ENCODE data around the gene SLC2A13. TPM values are rescaled to one million over a fixed set of nuclear protein-coding genes. Genes with fewer than 3 reads are reported as not detected.

Gene SLC2A13
- total RNA-seq, 2 experiments from 2014 or later = 8.2 to 9.4 TPM

GRCh38 chr12:40107098-40107802 is 1.4 kb upstream of the SLC2A13 start:
- ChIA-PET CTCF (interaction anchor here (1.1 to 4.8 kb wide), 4 partner anchors 11 to 99 kb away, joined by 3 to 36 read pairs (median 6); no protein-coding TSS in a partner anchor), POLR2A (interaction anchor here (1.0 kb wide), 1 partner anchor 10 kb away, joined by 3 read pairs; no protein-coding TSS in a partner anchor)

- ChIA-PET CTCF (interaction anchor here (0.7 to 4.8 kb wide), 3 partner anchors 10 to 94 kb away, joined by 3 to 36 read pairs (median 8); no protein-coding TSS in a partner anchor), POLR2A (interaction anchor here (1.0 kb wide), 1 partner anchor 11 kb away, joined by 3 read pairs; no protein-coding TSS in a partner anchor)
Measured at GRCh38 chr12:40106655-40107054, 774 bp upstream of the SLC2A13 start.

- ChIA-PET CTCF (interaction anchor here (0.7 to 4.8 kb wide), 4 partner anchors 11 to 343 kb away, joined by 3 to 36 read pairs (median 3); no protein-coding TSS in a partner anchor), POLR2A (interaction anchor here (0.6 to 1.0 kb wide), 3 partner anchors 11 to 95 kb away, joined by 3 to 4 read pairs (median 3); no protein-coding TSS in a partner anchor)
Measured at GRCh38 chr12:40106202-40106533, 287 bp upstream of the SLC2A13 start.

- POLR2A ChIA-PET = no interaction called here
- CTCF ChIA-PET = interaction anchor here (1.0 to 4.8 kb wide), 2 partner anchors 93 to 103 kb away, joined by 3 to 36 read pairs; no protein-coding TSS in a partner anchor
Measured at GRCh38 chr12:40105265-40105514, 691 bp downstream of the SLC2A13 start.

GRCh38 chr12:40104461-40105264 is 1.2 kb downstream of the SLC2A13 start:
- CTCF ChIA-PET = interaction anchor here (4.8 kb wide), 1 partner anchor 92 kb away, joined by 36 read pairs; no protein-coding TSS in a partner anchor
- POLR2A ChIA-PET = no interaction called here

GRCh38 chr12:40103043-40103442 is 2.8 kb downstream of the SLC2A13 start:
- POLR2A ChIA-PET = interaction anchor here (0.6 kb wide), 1 partner anchor 29 kb away, joined by 3 read pairs; no protein-coding TSS in a partner anchor
- CTCF ChIA-PET = no interaction called here

GRCh38 chr12:40101747-40102146 is 4.1 kb downstream of the SLC2A13 start:
- POLR2A ChIA-PET = no interaction called here
- CTCF ChIA-PET = no interaction called here

- CTCF ChIA-PET = no interaction called here
- POLR2A ChIA-PET = no interaction called here
Measured at GRCh38 chr12:40099423-40099853, 6.4 kb downstream of the SLC2A13 start.

GRCh38 chr12:40098406-40099145 is 7.3 kb downstream of the SLC2A13 start:
- CTCF ChIA-PET = no interaction called here
- POLR2A ChIA-PET = no interaction called here

- ChIA-PET CTCF (no interaction called here), POLR2A (no interaction called here)
Measured at GRCh38 chr12:40093512-40093911, 12.4 kb downstream of the SLC2A13 start.

GRCh38 chr12:40086471-40086870 is 19.4 kb downstream of the SLC2A13 start:
- CTCF ChIA-PET = no interaction called here
- POLR2A ChIA-PET = no interaction called here

- POLR2A ChIA-PET = no interaction called here
- CTCF ChIA-PET = no interaction called here
Measured at GRCh38 chr12:40078266-40078665, 27.6 kb downstream of the SLC2A13 start.

- CTCF ChIA-PET = no interaction called here
- POLR2A ChIA-PET = no interaction called here
Measured at GRCh38 chr12:40075458-40075857, 30.4 kb downstream of the SLC2A13 start.

GRCh38 chr12:40068416-40068815 is 37.5 kb downstream of the SLC2A13 start:
- CTCF ChIA-PET = no interaction called here
- POLR2A ChIA-PET = no interaction called here

GRCh38 chr12:40065636-40066035 is 40.2 kb downstream of the SLC2A13 start:
- ChIA-PET POLR2A (no interaction called here), CTCF (no interaction called here)

GRCh38 chr12:40063414-40063813 is 42.5 kb downstream of the SLC2A13 start:
- CTCF ChIA-PET = no interaction called here
- POLR2A ChIA-PET = no interaction called here

- POLR2A ChIA-PET = no interaction called here
Measured at GRCh38 chr12:40058721-40059190, 47.1 kb downstream of the SLC2A13 start.

GRCh38 chr12:40056373-40056772 is 49.5 kb downstream of the SLC2A13 start:
- CTCF ChIA-PET = no interaction called here

More at GRCh38 chr12:40058721-40059190, 47.1 kb downstream of the SLC2A13 start:
- CTCF ChIA-PET = no interaction called here

GRCh38 chr12:40055776-40056175 is 50.1 kb downstream of the SLC2A13 start:
- ChIA-PET CTCF (no interaction called here), POLR2A (no interaction called here)

More at GRCh38 chr12:40056373-40056772, 49.5 kb downstream of the SLC2A13 start:
- POLR2A ChIA-PET = no interaction called here

GRCh38 chr12:40055228-40055579 is 50.7 kb downstream of the SLC2A13 start:
- ChIA-PET CTCF (no interaction called here), POLR2A (no interaction called here)
